GM21576 (cell line): Measurements from ENCODE around the gene FREM1.

Experiments used
- ATAC-seq: cut with Tn5 transposase; IDR thresholded peaks from one replicate; pipeline ENCODE4 v1.9.1; 2021; ENCODE audit warnings: mild to moderate bottlenecking, moderate library complexity; ENCODE audit not compliant: unreplicated experiment

The FREM1 gene

GRCh38 chr9:14882090-14882489, 28.1 kb downstream of the FREM1 start:
- ATAC-seq, result no peak

GRCh38 chr9:14881006-14881405, 29.2 kb downstream of the FREM1 start:
- no peak for ATAC-seq

- ATAC-seq, result no peak
Observed at GRCh38 chr9:14870090-14870489, 40.1 kb downstream of the FREM1 start.

- no peak for ATAC-seq
Observed at GRCh38 chr9:14869671-14870070, 40.6 kb downstream of the FREM1 start.

- no peak for ATAC-seq
Observed at GRCh38 chr9:14868772-14869583, 41.2 kb downstream of the FREM1 start.

- ATAC-seq, result no peak
Observed at GRCh38 chr9:14868418-14868771, 41.8 kb downstream of the FREM1 start.

- no peak for ATAC-seq
Observed at GRCh38 chr9:14866200-14866749, 44.0 kb downstream of the FREM1 start.

- no peak for ATAC-seq
Observed at GRCh38 chr9:14864309-14864708, 45.9 kb downstream of the FREM1 start.

- no peak for ATAC-seq
Observed at GRCh38 chr9:14863402-14863801, 46.8 kb downstream of the FREM1 start.

- ATAC-seq, result no peak
Observed at GRCh38 chr9:14857449-14858305, 52.6 kb downstream of the FREM1 start.

GRCh38 chr9:14849851-14850250, 60.4 kb downstream of the FREM1 start:
- no peak for ATAC-seq

GRCh38 chr9:14849296-14849695, 60.9 kb downstream of the FREM1 start:
- no peak for ATAC-seq

GRCh38 chr9:14846871-14847311, 63.3 kb downstream of the FREM1 start:
- peak; percentile 98 for ATAC-seq

GRCh38 chr9:14843163-14843562, 67.1 kb downstream of the FREM1 start:
- ATAC-seq, result no peak

- ATAC-seq, result no peak
Observed at GRCh38 chr9:14842269-14842668, 68.0 kb downstream of the FREM1 start.

- no peak for ATAC-seq
Observed at GRCh38 chr9:14838701-14839100, 71.5 kb downstream of the FREM1 start.

GRCh38 chr9:14836885-14837284, 73.3 kb downstream of the FREM1 start:
- no peak for ATAC-seq

GRCh38 chr9:14831661-14832060, 78.6 kb downstream of the FREM1 start:
- no peak for ATAC-seq

GRCh38 chr9:14831074-14831473, 79.2 kb downstream of the FREM1 start:
- no peak for ATAC-seq

GRCh38 chr9:14830057-14830456, 80.2 kb downstream of the FREM1 start:
- no peak for ATAC-seq

GRCh38 chr9:14829204-14829603, 81.0 kb downstream of the FREM1 start:
- ATAC-seq, result no peak

- ATAC-seq, result no peak
Observed at GRCh38 chr9:14827805-14828204, 82.4 kb downstream of the FREM1 start.
